ENCODE measurements around the gene DPH1.

Gene DPH1

GRCh38 chr17:2068031-2068518 is 38.1 kb downstream of the DPH1 start:
- Histone ChIP-seq H3K27me3 (ENCODE audit: control insufficient read depth in 1 of 2, insufficient read depth in 2 of 2, low read length in 2 of 2) (no peaks in the 10 kb centered on the region), H3K9me3 (ENCODE audit: low read length) (no peaks in the 10 kb centered on the region), H3K4me3 (ENCODE audit: low read depth in 1 of 2, low read length in 2 of 2) (no peak overlapping the region), H3K4me1 (ENCODE audit: insufficient read depth, low read length) (peaks cover 57% of the 10 kb centered on the region), H3K27ac (ENCODE audit: low read depth, low read length) (no peak overlapping the region), H3K9ac (ENCODE audit: low read length) (no peak overlapping the region), H3K36me3 (ENCODE audit: insufficient read depth, low read length) (peaks cover 36% of the 10 kb centered on the region)

- Histone ChIP-seq H3K36me3 (ENCODE audit: insufficient read depth, low read length) (peaks cover 35% of the 10 kb centered on the region), H3K4me3 (ENCODE audit: low read depth in 1 of 2, low read length in 2 of 2) (no peak overlapping the region), H3K27me3 (ENCODE audit: control insufficient read depth in 1 of 2, insufficient read depth in 2 of 2, low read length in 2 of 2) (no peaks in the 10 kb centered on the region), H3K9ac (ENCODE audit: low read length) (no peak overlapping the region), H3K4me1 (ENCODE audit: insufficient read depth, low read length) (peaks cover 53% of the 10 kb centered on the region), H3K9me3 (ENCODE audit: low read length) (no peaks in the 10 kb centered on the region), H3K27ac (ENCODE audit: low read depth, low read length) (no peak overlapping the region)
These were observed 38.6 kb downstream of the DPH1 start for GRCh38 chr17:2068519-2069051.

GRCh38 chr17:2070241-2071023 is 40.5 kb downstream of the DPH1 start:
- Histone ChIP-seq H3K36me3 (ENCODE audit: insufficient read depth, low read length) (peaks cover 20% of the 10 kb centered on the region), H3K9me3 (ENCODE audit: low read length) (no peaks in the 10 kb centered on the region), H3K4me3 (ENCODE audit: low read depth in 1 of 2, low read length in 2 of 2) (no peak overlapping the region), H3K27me3 (ENCODE audit: control insufficient read depth in 1 of 2, insufficient read depth in 2 of 2, low read length in 2 of 2) (no peaks in the 10 kb centered on the region), H3K27ac (ENCODE audit: low read depth, low read length) (no peak overlapping the region), H3K4me1 (ENCODE audit: insufficient read depth, low read length) (peaks cover 40% of the 10 kb centered on the region), H3K9ac (ENCODE audit: low read length) (no peak overlapping the region)

GRCh38 chr17:2071024-2071385 is 41.1 kb downstream of the DPH1 start:
- no peaks in the 10 kb centered on the region for H3K27me3 ChIP-seq (ENCODE audit: control insufficient read depth in 1 of 2, insufficient read depth in 2 of 2, low read length in 2 of 2)
- no peak overlapping the region for H3K9ac ChIP-seq (ENCODE audit: low read length)
- no peak overlapping the region for H3K27ac ChIP-seq (ENCODE audit: low read depth, low read length)

GRCh38 chr17:2071455-2072281 is 41.7 kb downstream of the DPH1 start:
- Histone ChIP-seq H3K27me3 (ENCODE audit: control insufficient read depth in 1 of 2, insufficient read depth in 2 of 2, low read length in 2 of 2) (no peaks in the 10 kb centered on the region), H3K9me3 (ENCODE audit: low read length) (no peaks in the 10 kb centered on the region), H3K4me3 (ENCODE audit: low read depth in 1 of 2, low read length in 2 of 2) (no peak overlapping the region), H3K9ac (ENCODE audit: low read length) (no peak overlapping the region), H3K4me1 (ENCODE audit: insufficient read depth, low read length) (peaks cover 40% of the 10 kb centered on the region), H3K36me3 (ENCODE audit: insufficient read depth, low read length) (peaks cover 14% of the 10 kb centered on the region), H3K27ac (ENCODE audit: low read depth, low read length) (no peak overlapping the region)

More at GRCh38 chr17:2071024-2071385, 41.1 kb downstream of the DPH1 start:
- H3K4me3 ChIP-seq (ENCODE audit: low read depth in 1 of 2, low read length in 2 of 2): no peak overlapping the region
- H3K4me1 ChIP-seq (ENCODE audit: insufficient read depth, low read length): peaks cover 40% of the 10 kb centered on the region
- H3K36me3 ChIP-seq (ENCODE audit: insufficient read depth, low read length): peaks cover 16% of the 10 kb centered on the region
- H3K9me3 ChIP-seq (ENCODE audit: low read length): no peaks in the 10 kb centered on the region

GRCh38 chr17:2074919-2075318 is 45.0 kb downstream of the DPH1 start:
- Histone ChIP-seq H3K27me3 (ENCODE audit: control insufficient read depth in 1 of 2, insufficient read depth in 2 of 2, low read length in 2 of 2) (no peaks in the 10 kb centered on the region), H3K4me1 (ENCODE audit: insufficient read depth, low read length) (peaks cover 30% of the 10 kb centered on the region), H3K27ac (ENCODE audit: low read depth, low read length) (peak overlapping the region; percentile 24)

GRCh38 chr17:2075336-2076086 is 45.6 kb downstream of the DPH1 start:
- H3K4me3 ChIP-seq (ENCODE audit: low read depth in 1 of 2, low read length in 2 of 2): no peak overlapping the region
- peaks cover 17% of the 10 kb centered on the region for H3K36me3 ChIP-seq (ENCODE audit: insufficient read depth, low read length)
- no peak overlapping the region for H3K9ac ChIP-seq (ENCODE audit: low read length)
- no peaks in the 10 kb centered on the region for H3K9me3 ChIP-seq (ENCODE audit: low read length)
- no peaks in the 10 kb centered on the region for H3K27me3 ChIP-seq (ENCODE audit: control insufficient read depth in 1 of 2, insufficient read depth in 2 of 2, low read length in 2 of 2)
- H3K27ac ChIP-seq (ENCODE audit: low read depth, low read length): no peak overlapping the region
- H3K4me1 ChIP-seq (ENCODE audit: insufficient read depth, low read length): peaks cover 28% of the 10 kb centered on the region

More at GRCh38 chr17:2074919-2075318, 45.0 kb downstream of the DPH1 start:
- H3K36me3 ChIP-seq (ENCODE audit: insufficient read depth, low read length): peaks cover 21% of the 10 kb centered on the region
- no peak overlapping the region for H3K9ac ChIP-seq (ENCODE audit: low read length)
- no peaks in the 10 kb centered on the region for H3K9me3 ChIP-seq (ENCODE audit: low read length)
- H3K4me3 ChIP-seq (ENCODE audit: low read depth in 1 of 2, low read length in 2 of 2): no peak overlapping the region

GRCh38 chr17:2076087-2076984 is 46.4 kb downstream of the DPH1 start:
- Histone ChIP-seq H3K4me3 (ENCODE audit: low read depth in 1 of 2, low read length in 2 of 2) (no peak overlapping the region), H3K9ac (ENCODE audit: low read length) (no peak overlapping the region), H3K9me3 (ENCODE audit: low read length) (no peaks in the 10 kb centered on the region), H3K36me3 (ENCODE audit: insufficient read depth, low read length) (peaks cover 24% of the 10 kb centered on the region), H3K27ac (ENCODE audit: low read depth, low read length) (no peak overlapping the region), H3K4me1 (ENCODE audit: insufficient read depth, low read length) (peaks cover 23% of the 10 kb centered on the region), H3K27me3 (ENCODE audit: control insufficient read depth in 1 of 2, insufficient read depth in 2 of 2, low read length in 2 of 2) (no peaks in the 10 kb centered on the region)

GRCh38 chr17:2077040-2077439 is 47.1 kb downstream of the DPH1 start:
- Histone ChIP-seq H3K27me3 (ENCODE audit: control insufficient read depth in 1 of 2, insufficient read depth in 2 of 2, low read length in 2 of 2) (no peaks in the 10 kb centered on the region), H3K36me3 (ENCODE audit: insufficient read depth, low read length) (peaks cover 31% of the 10 kb centered on the region), H3K9me3 (ENCODE audit: low read length) (no peaks in the 10 kb centered on the region), H3K9ac (ENCODE audit: low read length) (no peak overlapping the region), H3K4me3 (ENCODE audit: low read depth in 1 of 2, low read length in 2 of 2) (no peak overlapping the region), H3K27ac (ENCODE audit: low read depth, low read length) (no peak overlapping the region), H3K4me1 (ENCODE audit: insufficient read depth, low read length) (peaks cover 23% of the 10 kb centered on the region)

- Histone ChIP-seq H3K9me3 (ENCODE audit: low read length) (no peaks in the 10 kb centered on the region), H3K36me3 (ENCODE audit: insufficient read depth, low read length) (peaks cover 42% of the 10 kb centered on the region), H3K9ac (ENCODE audit: low read length) (no peak overlapping the region), H3K27me3 (ENCODE audit: control insufficient read depth in 1 of 2, insufficient read depth in 2 of 2, low read length in 2 of 2) (no peaks in the 10 kb centered on the region), H3K4me3 (ENCODE audit: low read depth in 1 of 2, low read length in 2 of 2) (no peak overlapping the region), H3K4me1 (ENCODE audit: insufficient read depth, low read length) (peaks cover 44% of the 10 kb centered on the region), H3K27ac (ENCODE audit: low read depth, low read length) (no peak overlapping the region)
These were observed 51.6 kb downstream of the DPH1 start for GRCh38 chr17:2081564-2081963.
